ENCODE measurements around the gene SIRT4. TPM values are rescaled to one million over a fixed set of nuclear protein-coding genes. Genes with fewer than 3 reads are reported as not detected.

SIRT4 gene, protein sequence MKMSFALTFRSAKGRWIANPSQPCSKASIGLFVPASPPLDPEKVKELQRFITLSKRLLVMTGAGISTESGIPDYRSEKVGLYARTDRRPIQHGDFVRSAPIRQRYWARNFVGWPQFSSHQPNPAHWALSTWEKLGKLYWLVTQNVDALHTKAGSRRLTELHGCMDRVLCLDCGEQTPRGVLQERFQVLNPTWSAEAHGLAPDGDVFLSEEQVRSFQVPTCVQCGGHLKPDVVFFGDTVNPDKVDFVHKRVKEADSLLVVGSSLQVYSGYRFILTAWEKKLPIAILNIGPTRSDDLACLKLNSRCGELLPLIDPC
- 0.68 and 1.1 TPM in 2 replicates for total RNA-seq

DNA sequence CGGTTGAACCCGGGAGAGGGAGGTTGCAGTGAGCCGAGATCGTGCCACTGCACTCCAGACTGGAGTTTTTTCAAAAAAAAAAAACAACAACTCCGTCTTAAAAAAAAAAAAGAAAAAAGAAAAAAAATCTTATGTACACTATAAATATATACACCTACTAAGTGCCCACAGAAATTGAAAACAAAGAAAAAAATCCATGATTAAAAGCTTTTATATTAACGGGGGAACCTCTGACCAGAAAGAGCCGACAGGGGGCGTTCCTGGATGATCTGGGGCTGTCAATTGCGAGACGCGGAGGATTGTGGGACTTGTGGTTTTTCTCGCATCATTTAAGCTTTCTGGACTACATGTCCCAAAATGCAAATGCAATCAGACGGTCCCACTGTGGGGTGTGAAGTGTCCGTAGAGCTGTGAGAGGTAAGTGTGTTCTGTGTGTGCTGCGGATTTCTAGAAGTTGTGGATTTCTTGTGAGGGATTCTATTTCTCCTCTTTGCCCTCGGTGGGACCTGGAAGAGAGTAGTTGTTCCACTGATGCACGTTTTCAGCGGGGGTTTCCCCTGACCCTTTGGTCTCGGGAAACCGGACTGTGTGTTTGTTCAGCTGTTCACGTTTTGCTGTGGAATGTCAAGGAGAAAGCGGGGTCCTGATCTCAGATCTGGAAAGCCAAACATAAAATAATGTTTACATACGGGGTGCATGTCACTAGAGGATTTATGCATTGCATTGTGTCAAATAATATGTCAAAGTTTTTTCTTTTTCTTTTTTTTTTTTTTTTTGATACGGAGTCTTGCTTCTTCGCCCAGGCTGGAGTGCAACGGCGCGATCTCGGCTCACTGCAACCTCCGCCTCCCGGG lies at the start of gene SIRT4:
SIRT4 (plus strand) TSS at position 360 of the 854 bp plus-strand sequence. CDS start 1,241 bp downstream, outside the sequence.

GRCh38 chr12:120265473-120266179 lies 36.5 kb upstream of the SIRT4 start, which contains the start of gene PXN:
PXN (minus strand) TSS chr12:120265730; CDS start chr12:120265629, 101 bp downstream.

GRCh38 chr12:120292661-120293531 lies 9.2 kb upstream of the SIRT4 start, which contains the start of gene RNU4-1:
RNU4-1 (minus strand) TSS chr12:120293237.

GRCh38 chr12:120327593-120327992 lies 25.5 kb downstream of the SIRT4 start, which contains the start of gene PLA2G1B:
PLA2G1B (minus strand) TSS chr12:120327779; CDS start chr12:120327753, 26 bp downstream.

Other genes starting within 250 kb of the SIRT4 start
- gene RAB35, start 185.6 kb upstream of the SIRT4 start, total RNA-seq, result 24.9 and 33.3 TPM in 2 replicates
- gene GCN1, start 107.6 kb upstream of the SIRT4 start, total RNA-seq, result 78.9 and 143 TPM in 2 replicates
- gene RPLP0, start 101.2 kb upstream of the SIRT4 start, total RNA-seq, result 3,050 and 5,524 TPM in 2 replicates
- gene PXN, start 36.6 kb upstream of the SIRT4 start, total RNA-seq, result 35.2 and 77.0 TPM in 2 replicates
- gene RNU4-2, start 10.4 kb upstream of the SIRT4 start, total RNA-seq, result under 0.01 TPM in 1 of 2 replicates, not detected in the other
- under 0.01 TPM in 1 of 2 replicates, not detected in the other for gene RNU4-1, start 9.1 kb upstream of the SIRT4 start, total RNA-seq
- gene PLA2G1B, start 25.5 kb downstream of the SIRT4 start, total RNA-seq, result not detected in 2 replicates
- not detected in 2 replicates for gene MSI1, start 66.8 kb downstream of the SIRT4 start, total RNA-seq
- gene COX6A1, start 135.8 kb downstream of the SIRT4 start, total RNA-seq, result 381 and 699 TPM in 2 replicates
- 27.8 and 70.1 TPM in 2 replicates for gene TRIAP1, start 144.1 kb downstream of the SIRT4 start, total RNA-seq
- gene GATC, start 144.1 kb downstream of the SIRT4 start, total RNA-seq, result 22.2 and 22.4 TPM in 2 replicates
- gene SRSF9, start 167.4 kb downstream of the SIRT4 start, total RNA-seq, result 218 and 289 TPM in 2 replicates
- gene DYNLL1, start 193.8 kb downstream of the SIRT4 start, total RNA-seq, result 281 and 342 TPM in 2 replicates
- gene COQ5, start 226.8 kb downstream of the SIRT4 start, total RNA-seq, result 41.3 and 42.4 TPM in 2 replicates
- gene RNF10, start 232.0 kb downstream of the SIRT4 start, total RNA-seq, result 160 and 314 TPM in 2 replicates